HepG2 (cell line): Measurements from ENCODE around the gene SLC17A3. TPM values are rescaled to one million over a fixed set of nuclear protein-coding genes. Genes with fewer than 3 reads are reported as not detected.

ENCODE experiments used
- ATAC-seq: fragments of 200-7000 bp; cut with Tn5 transposase; 3 replicates; pipeline ENCODE4 v1.9.1; 2020; ENCODE audit warnings: mild to moderate bottlenecking, moderate library complexity
- BruUV-seq: library from RNA; stranded (reverse); fragments of 400-500 nt; replicated peaks from 2 replicates; lab custom pipeline; 2021; lab: Mats Ljungman, UMichigan
- CTCF ChIA-PET: fragments of 300-600 bp; formaldehyde crosslinking; extraction: SDS; loops from one replicate; lab custom pipeline; 2021; ENCODE audit warnings: low total read pairs, inconsistent platforms, low intra/inter-chr PET ratio; lab: Yijun Ruan, JAX
- POLR2A ChIA-PET: fragments of 350-600 bp; sonication (Branson Sonifier 250); formaldehyde crosslinking; loops from one replicate; lab custom pipeline; 2020; ENCODE audit warnings: antibody characterized with exemption, inconsistent platforms; lab: Yijun Ruan, JAX
- DNase-seq: peaks from one replicate; pipeline ENCODE4 v3.0.0-alpha.2; 2015; ENCODE audit warnings: low spot score
- FAIRE-seq: peaks from 3 replicates; lab custom pipeline; 2011; peaks lifted over from hg19 to GRCh38; lab: Jason Lieb, UNC
- H2AFZ ChIP-seq: one replicate; pipeline ENCODE4 v1.6.1; 2011; ENCODE audit warnings: low read length, inconsistent platforms
- H3K27ac ChIP-seq: fragments of 300-600 bp; 3 replicates; pipeline ENCODE4 v1.8.0; 2011; ENCODE audit warnings: mixed run types, mild to moderate bottlenecking, mixed read lengths, low read length, inconsistent platforms; ENCODE audit not compliant: insufficient read depth; ENCODE audit errors: extremely low read length
- H3K27me3 ChIP-seq, 2 experiments: fragments of 200-600 bp in 1 of 2; 2 replicates in 1 of 2; 3 replicates in 1 of 2; pipeline versions ENCODE4 v1.6.0 to v1.8.0; 2011; ENCODE audit warnings: low read length in 2 of 2, mild to moderate bottlenecking in 2 of 2, moderate library complexity in 2 of 2, inconsistent platforms in 1 of 2; ENCODE audit not compliant: insufficient read depth in 2 of 2, control insufficient read depth in 1 of 2
- H3K36me3 ChIP-seq, 2 experiments: fragments of 200-600 bp in 1 of 2; replicated peaks in 1 of 2; 2 replicates in 1 of 2; 3 replicates in 1 of 2; pipeline versions ENCODE4 v1.5.1 to v1.8.0; 2011; ENCODE audit warnings: low read length in 2 of 2, inconsistent platforms in 1 of 2; ENCODE audit not compliant: insufficient read depth in 2 of 2, control insufficient read depth in 1 of 2
- H3K4me1 ChIP-seq: 2 replicates; pipeline ENCODE4 v1.5.1; 2012; ENCODE audit warnings: low read length, inconsistent platforms; ENCODE audit not compliant: insufficient read depth
- H3K4me2 ChIP-seq: 2 replicates; pipeline ENCODE4 v1.6.0; 2011; ENCODE audit warnings: low read depth, low read length, inconsistent platforms
- H3K4me3 ChIP-seq, 3 experiments: fragments of 200-600 bp in 1 of 3; sonication (generic), shearing (Covaris generic) in 1 of 3; replicated peaks in 1 of 3; 2 replicates each; pipeline ENCODE4 v1.5.1; 2011 to 2016; ENCODE audit warnings: low read length in 3 of 3, inconsistent platforms in 2 of 3, low read depth in 2 of 3, mild to moderate bottlenecking in 2 of 3, control low read depth in 1 of 3, mixed read lengths in 1 of 3; ENCODE audit not compliant: insufficient read depth in 1 of 3
- H3K79me2 ChIP-seq: one replicate; pipeline ENCODE4 v1.6.1; 2011; ENCODE audit warnings: low read length, inconsistent platforms; ENCODE audit not compliant: insufficient read depth
- H3K9ac ChIP-seq: 2 replicates; pipeline ENCODE4 v1.6.0; 2011; ENCODE audit warnings: mild to moderate bottlenecking, low read depth, low read length, inconsistent platforms; ENCODE audit not compliant: insufficient read depth
- H3K9me3 ChIP-seq: 2 replicates; pipeline ENCODE4 v1.5.1; 2012; ENCODE audit warnings: mild to moderate bottlenecking, low read length
- H4K20me1 ChIP-seq: 2 replicates; pipeline ENCODE4 v1.6.0; 2011; ENCODE audit warnings: inconsistent platforms, mild to moderate bottlenecking, low read length, moderate library complexity; ENCODE audit not compliant: insufficient read depth
- CREM ChIP-seq, 2 experiments: sonication (generic) in 1 of 2; formaldehyde crosslinking in 1 of 2; IDR thresholded peaks; 2 replicates each; pipeline versions ENCODE4 v1.4.0 to v1.6.1; 2016 to 2020; ENCODE audit warnings: antibody characterized with exemption in 1 of 2, mild to moderate bottlenecking in 1 of 2, missing genetic modification reagents in 1 of 2
- E2F5 ChIP-seq: sonication (generic); formaldehyde crosslinking; conservative IDR thresholded peaks from 2 replicates; pipeline ENCODE4 v1.4.0; 2020; ENCODE audit warnings: missing genetic modification reagents
- HDAC6 ChIP-seq: fragments of 200-600 bp; sonication (generic); IDR thresholded peaks from 2 replicates; pipeline ENCODE4 v1.7.0; 2017; ENCODE audit warnings: mild to moderate bottlenecking, antibody characterized with exemption, low read length, low read depth
- KLF11 ChIP-seq: IDR thresholded peaks from 2 replicates; pipeline ENCODE4 v1.6.1; 2016; ENCODE audit warnings: missing compliant biosample characterization
- MIER3 ChIP-seq: IDR thresholded peaks from 2 replicates; pipeline ENCODE4 v1.6.1; 2016; ENCODE audit warnings: missing compliant biosample characterization, borderline replicate concordance
- POGZ ChIP-seq: sonication (generic); formaldehyde crosslinking; IDR thresholded peaks from 2 replicates; pipeline ENCODE4 v1.4.0; 2020; ENCODE audit warnings: mild to moderate bottlenecking, missing genetic modification reagents
- POLR2AphosphoS5 ChIP-seq: IDR thresholded peaks from 2 replicates; pipeline ENCODE4 v1.6.1; 2012; ENCODE audit warnings: low read depth, low read length
- PRDM15 ChIP-seq: sonication (generic); formaldehyde crosslinking; IDR thresholded peaks from 2 replicates; pipeline ENCODE4 v1.4.0; 2020; ENCODE audit warnings: missing genetic modification reagents
- SRSF4 ChIP-seq: fragments of 200-400 bp; formaldehyde crosslinking; IDR thresholded peaks from one replicate; pipeline ENCODE4 v1.6.1; 2018; ENCODE audit warnings: mild to moderate bottlenecking, low read depth, low read length, moderate library complexity; ENCODE audit not compliant: poor library complexity, severe bottlenecking
- SYNCRIP ChIP-seq: fragments of 200-400 bp; formaldehyde crosslinking; IDR thresholded peaks from 2 replicates; pipeline ENCODE4 v1.6.1; 2018; ENCODE audit warnings: mild to moderate bottlenecking, low read depth, low read length; ENCODE audit not compliant: insufficient read depth
- TBX2 ChIP-seq: sonication (generic); formaldehyde crosslinking; IDR thresholded peaks from 2 replicates; pipeline ENCODE4 v1.5.0; 2020; ENCODE audit warnings: missing genetic modification reagents, mild to moderate bottlenecking, borderline replicate concordance
- TSC22D2 ChIP-seq: sonication (generic); formaldehyde crosslinking; IDR thresholded peaks from 2 replicates; pipeline ENCODE4 v1.5.1; 2020; ENCODE audit warnings: missing genetic modification reagents, mild to moderate bottlenecking, borderline replicate concordance
- YEATS4 ChIP-seq: sonication (generic); formaldehyde crosslinking; IDR thresholded peaks from 2 replicates; pipeline ENCODE4 v1.4.0; 2020; ENCODE audit warnings: missing genetic modification reagents, borderline replicate concordance
- ZNF138 ChIP-seq: sonication (generic); formaldehyde crosslinking; IDR thresholded peaks from 2 replicates; pipeline ENCODE4 v1.5.0; 2020; ENCODE audit warnings: mild to moderate bottlenecking, low read depth, missing genetic modification reagents
- ZNF33A ChIP-seq: sonication (generic); formaldehyde crosslinking; IDR thresholded peaks from 2 replicates; pipeline ENCODE4 v1.5.1; 2020; ENCODE audit warnings: missing genetic modification reagents, mild to moderate bottlenecking, moderate library complexity, borderline replicate concordance
- ZNF362 ChIP-seq: sonication (generic); formaldehyde crosslinking; IDR thresholded peaks from 2 replicates; pipeline ENCODE4 v1.4.0; 2020; ENCODE audit warnings: missing genetic modification reagents, mild to moderate bottlenecking, borderline replicate concordance
- ZNF674 ChIP-seq: sonication (generic); formaldehyde crosslinking; IDR thresholded peaks from 2 replicates; pipeline ENCODE4 v1.5.0; 2020; ENCODE audit warnings: low read depth, mild to moderate bottlenecking, missing genetic modification reagents
- ZNF703 ChIP-seq: sonication (generic); formaldehyde crosslinking; IDR thresholded peaks from 2 replicates; pipeline ENCODE4 v1.5.1; 2020; ENCODE audit warnings: missing genetic modification reagents, mild to moderate bottlenecking, moderate library complexity, borderline replicate concordance
- ZNF766 ChIP-seq: sonication (generic); formaldehyde crosslinking; IDR thresholded peaks from 2 replicates; pipeline ENCODE4 v1.5.0; 2020; ENCODE audit warnings: missing genetic modification reagents, borderline replicate concordance
- WGBS: methylation state at CpG from one replicate; pipeline ENCODE4 v1.1.6; 2017; ENCODE audit warnings: low lambda C conversion rate; 5-methylcytosine and 5-hydroxymethylcytosine counted together
- in situ Hi-C: cut with HindIII; loops from 2 replicates; pipeline ENCODE4 v1.10.0; 2017; ENCODE audit warnings: low pct_unique_long_range_greater_than_20kb; ENCODE audit not compliant: extremely low pct_ligation_motif_present
- intact Hi-C: fragments of 100-400 bp; cut with micrococcal nuclease; formaldehyde crosslinking; loops from one replicate; pipeline ENCODE4 v1.10.0; 2022; ENCODE audit not compliant: unreplicated experiment
- polyA plus RNA-seq, 8 experiments: library from polyadenylated mRNA; depleted of rRNA in 3 of 8; stranded (reverse) in 7 of 8; unstranded in 1 of 8; fragments of >200 nt; fragmentation: Illumina TruSeq in 4 of 8; extraction: Trizol in 4 of 8; gene quantifications; 2 replicates each; pipeline versions ENCODE4 v1.2.1 to v1.2.3, GENCODE V29; 2011 to 2016; ENCODE audit warnings: low read depth in 4 of 8, missing spikeins in 1 of 8, mixed read lengths in 1 of 8; ENCODE audit not compliant: insufficient read depth in 1 of 8
- total RNA-seq, 5 experiments: library from RNA; depleted of rRNA; stranded (reverse); fragments of >200 nt; fragmentation: Illumina TruSeq; extraction: Trizol; gene quantifications; 2 replicates each; pipeline ENCODE4 v1.2.3, GENCODE V29; 2016; ENCODE audit warnings: low read depth in 1 of 5

The SLC17A3 gene
- total and polyA plus RNA-seq, 2 of the 13 experiments (the other 11 are each of a cell fraction or from before 2014, with no cell fraction given) = 0.09 to 0.11 TPM

GRCh38 chr6:25900843-25901242 lies 26.8 kb upstream of the SLC17A3 start:
- no peak overlapping the region for H2AFZ ChIP-seq
- H3K27ac ChIP-seq = peak overlapping the region; percentile 2
- intact Hi-C loops = loop anchor here (2.0 kb wide), 1 partner anchor 42 kb away; no protein-coding TSS in a partner anchor
- H3K4me2 ChIP-seq = peak overlapping the region; percentile 51; the same call in 1 of the 2 replicates
- H3K4me3 ChIP-seq = no peak overlapping the region; a peak in 1 of 6 replicates
- ATAC-seq = no peak
- H3K79me2 ChIP-seq = no peaks in the 10 kb centered on the region
- 11% methylated on average over 1 of the region's 1 CpG for WGBS
- peak; percentile 10 for DNase-seq
- no peak overlapping the region for H3K9ac ChIP-seq
- no peaks in the 10 kb centered on the region for H3K9me3 ChIP-seq
- no peaks in the 10 kb centered on the region for H3K27me3 ChIP-seq
- peaks cover 62% of the 10 kb centered on the region for H3K4me1 ChIP-seq
- ChIA-PET CTCF (no interaction called here), POLR2A (interaction anchor here (2.7 to 3.8 kb wide), 2 partner anchors 9 to 91 kb away, joined by 25 to 111 read pairs; no protein-coding TSS in a partner anchor)
- no TSS peak for BruUV-seq
- no peaks in the 10 kb centered on the region for H4K20me1 ChIP-seq
- in situ Hi-C loops = no loop called here
- FAIRE-seq = no peak
- H3K36me3 ChIP-seq = no peaks in the 10 kb centered on the region
- TF ChIP-seq ZNF674 (CRISPR knock-in tag) (no peak), MIER3 (CRISPR knock-in tag) (no peak), POGZ (no peak), ZNF703 (CRISPR knock-in tag) (no peak), SRSF4 (no peak), YEATS4 (no peak), HDAC6 (no peak), E2F5 (no peak), ZNF138 (CRISPR knock-in tag) (no peak), ZNF362 (CRISPR knock-in tag) (no peak), TSC22D2 (no peak), ZNF33A (0 out of 2 replicates have a peak, but pooled peaks have one; percentile 39), ZNF766 (CRISPR knock-in tag) (no peak), SYNCRIP (no peak), CREM (IDR thresholded peaks at IDR 0.05) (no peak), CREM (CRISPR knock-in tag; IDR thresholded peaks at IDR 0.05) (no peak), TBX2 (no peak), KLF11 (CRISPR knock-in tag) (no peak), POLR2AphosphoS5 (no peak), PRDM15 (CRISPR knock-in tag) (no peak)
